Esophagus muscularis mucosa (tissue), 3 donors: ENCODE measurements around the gene DAB2IP.

Source experiments
- POLR2A ChIP-seq: fragments of 450-650 bp; IDR thresholded peaks from one replicate; pipeline ENCODE4 v1.6.1; 2017; ENCODE audit warnings: antibody characterized with exemption, moderate library complexity, mild to moderate bottlenecking, low read depth
- TF ChIP-seq, protein P1 (sequence below), 3 experiments: fragments of 200-600 bp in 2 of 3; fragments of 450-650 bp in 1 of 3; sonication (generic) in 2 of 3; IDR thresholded peaks; one replicate each; pipeline ENCODE4 v1.5.1; 2017 to 2019; ENCODE audit warnings: antibody characterized with exemption in 3 of 3, mild to moderate bottlenecking in 2 of 3, moderate library complexity in 1 of 3

DNA sequence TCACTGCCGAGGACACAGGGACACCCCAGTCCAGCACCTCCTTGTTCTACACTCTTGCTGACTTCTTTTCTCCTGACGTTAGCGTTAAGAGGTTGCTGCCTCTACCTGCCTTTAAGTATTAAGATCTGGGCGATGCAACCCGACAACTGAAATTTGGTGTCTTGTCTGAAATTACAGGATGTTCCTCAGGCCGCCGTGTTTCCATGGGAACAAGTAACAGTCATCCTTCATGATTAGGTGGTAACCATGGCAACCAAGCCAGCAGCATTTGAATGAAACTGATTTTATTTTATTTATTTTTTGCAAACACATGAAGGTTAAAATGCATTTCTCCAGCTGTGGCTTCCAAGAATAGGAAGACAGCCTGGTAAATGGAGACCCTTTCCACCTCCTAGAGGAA is 20.8 kb downstream of the DAB2IP start:
- TF ChIP-seq POLR2A: no peak
- TF ChIP-seq, protein P1, sequence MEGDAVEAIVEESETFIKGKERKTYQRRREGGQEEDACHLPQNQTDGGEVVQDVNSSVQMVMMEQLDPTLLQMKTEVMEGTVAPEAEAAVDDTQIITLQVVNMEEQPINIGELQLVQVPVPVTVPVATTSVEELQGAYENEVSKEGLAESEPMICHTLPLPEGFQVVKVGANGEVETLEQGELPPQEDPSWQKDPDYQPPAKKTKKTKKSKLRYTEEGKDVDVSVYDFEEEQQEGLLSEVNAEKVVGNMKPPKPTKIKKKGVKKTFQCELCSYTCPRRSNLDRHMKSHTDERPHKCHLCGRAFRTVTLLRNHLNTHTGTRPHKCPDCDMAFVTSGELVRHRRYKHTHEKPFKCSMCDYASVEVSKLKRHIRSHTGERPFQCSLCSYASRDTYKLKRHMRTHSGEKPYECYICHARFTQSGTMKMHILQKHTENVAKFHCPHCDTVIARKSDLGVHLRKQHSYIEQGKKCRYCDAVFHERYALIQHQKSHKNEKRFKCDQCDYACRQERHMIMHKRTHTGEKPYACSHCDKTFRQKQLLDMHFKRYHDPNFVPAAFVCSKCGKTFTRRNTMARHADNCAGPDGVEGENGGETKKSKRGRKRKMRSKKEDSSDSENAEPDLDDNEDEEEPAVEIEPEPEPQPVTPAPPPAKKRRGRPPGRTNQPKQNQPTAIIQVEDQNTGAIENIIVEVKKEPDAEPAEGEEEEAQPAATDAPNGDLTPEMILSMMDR (IDR thresholded peaks at IDR 0.05): no peak
